SH-SY5Y (cell line): Measurements from ENCODE around the gene TRIM38.

Experiments used
- GATA2 ChIP-seq: IDR thresholded peaks from 2 replicates; pipeline ENCODE4 v1.6.1; 2011; ENCODE audit warnings: mild to moderate bottlenecking, low read depth, low read length
- GATA3 ChIP-seq: IDR thresholded peaks from 2 replicates; pipeline ENCODE4 v1.6.1; 2011; ENCODE audit warnings: low read depth, mild to moderate bottlenecking, low read length, moderate library complexity

DNA sequence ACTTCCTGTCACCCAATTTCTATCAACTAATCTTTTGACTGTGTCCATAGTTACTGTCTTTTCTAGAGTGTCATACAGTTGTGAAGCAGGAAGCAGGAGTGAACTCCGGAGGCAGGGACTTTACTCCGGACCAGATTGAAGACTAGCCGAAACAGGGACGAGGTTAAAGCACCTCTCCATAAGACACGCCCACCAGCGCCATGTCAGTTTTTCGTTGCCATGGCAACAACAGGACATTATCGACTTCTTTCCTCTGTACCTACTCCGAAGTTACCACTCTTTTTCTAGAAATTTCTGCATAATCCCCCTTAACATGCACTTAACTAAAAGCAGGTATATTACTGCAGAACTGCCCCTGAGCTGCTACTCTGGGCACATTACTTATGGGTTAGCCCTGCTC is 25.2 kb downstream of the TRIM38 start:
- TF ChIP-seq GATA3, result no peak
- no peak for TF ChIP-seq GATA2
